HepG2 (cell line): ENCODE data around the gene CSNK1D. TPM values are rescaled to one million over a fixed set of nuclear protein-coding genes. Genes with fewer than 3 reads are reported as not detected.

Experiments
- CBX2 ChIP-seq, 2 experiments: fragments of 200-600 bp in 1 of 2; sonication (generic); formaldehyde crosslinking in 1 of 2; IDR thresholded peaks; 2 replicates each; pipeline versions ENCODE4 v1.7.0 to v1.8.1; 2018 to 2022; ENCODE audit warnings: low read depth in 2 of 2, low read length in 1 of 2, mild to moderate bottlenecking in 1 of 2, missing genetic modification reagents in 1 of 2
- ETV5 ChIP-seq: IDR thresholded peaks from 2 replicates; pipeline ENCODE4 v1.6.1; 2018; ENCODE audit warnings: missing biosample characterization, missing genetic modification reagents, inconsistent platforms, borderline replicate concordance
- GZF1 ChIP-seq: sonication (generic); formaldehyde crosslinking; IDR thresholded peaks from 2 replicates; pipeline ENCODE4 v1.5.1; 2020; ENCODE audit warnings: mild to moderate bottlenecking, missing genetic modification reagents
- KDM5B ChIP-seq: sonication (generic); formaldehyde crosslinking; IDR thresholded peaks from 2 replicates; pipeline ENCODE4 v1.4.0; 2020; ENCODE audit warnings: missing genetic modification reagents, mild to moderate bottlenecking, borderline replicate concordance
- SALL2 ChIP-seq: sonication (generic); formaldehyde crosslinking; IDR thresholded peaks from 2 replicates; pipeline ENCODE4 v1.8.1; 2023; ENCODE audit warnings: mild to moderate bottlenecking, missing genetic modification reagents, inconsistent platforms
- SOX6 ChIP-seq, 2 experiments: fragments of 450-650 bp in 1 of 2; sonication (generic) in 1 of 2; formaldehyde crosslinking in 1 of 2; IDR thresholded peaks; 2 replicates each; pipeline versions ENCODE4 v1.4.0 to v1.6.1; 2017 to 2020; ENCODE audit warnings: antibody characterized with exemption in 1 of 2, mild to moderate bottlenecking in 1 of 2, missing genetic modification reagents in 1 of 2
- TBX3 ChIP-seq: fragments of 450-650 bp; IDR thresholded peaks from 2 replicates; pipeline ENCODE4 v1.6.1; 2017; ENCODE audit warnings: antibody characterized with exemption, mild to moderate bottlenecking, inconsistent platforms, borderline replicate concordance
- THYN1 ChIP-seq: sonication (generic); formaldehyde crosslinking; IDR thresholded peaks from 2 replicates; pipeline ENCODE4 v1.8.1; 2023; ENCODE audit warnings: low read depth, mild to moderate bottlenecking, moderate library complexity, missing genetic modification reagents, borderline replicate concordance
- ZNF615 ChIP-seq: sonication (generic); formaldehyde crosslinking; IDR thresholded peaks from 2 replicates; pipeline ENCODE4 v1.5.0; 2020; ENCODE audit warnings: mild to moderate bottlenecking, missing genetic modification reagents, borderline replicate concordance
- ZNF879 ChIP-seq: sonication (generic); formaldehyde crosslinking; IDR thresholded peaks from 2 replicates; pipeline ENCODE4 v1.8.1; 2023; ENCODE audit warnings: missing genetic modification reagents
- polyA plus RNA-seq, 8 experiments: library from polyadenylated mRNA; depleted of rRNA in 3 of 8; stranded (reverse) in 7 of 8; unstranded in 1 of 8; fragments of >200 nt; fragmentation: Illumina TruSeq in 4 of 8; extraction: Trizol in 4 of 8; gene quantifications; 2 replicates each; pipeline versions ENCODE4 v1.2.1 to v1.2.3, GENCODE V29; 2011 to 2016; ENCODE audit warnings: low read depth in 4 of 8, missing spikeins in 1 of 8, mixed read lengths in 1 of 8; ENCODE audit not compliant: insufficient read depth in 1 of 8
- total RNA-seq, 5 experiments: library from RNA; depleted of rRNA; stranded (reverse); fragments of >200 nt; fragmentation: Illumina TruSeq; extraction: Trizol; gene quantifications; 2 replicates each; pipeline ENCODE4 v1.2.3, GENCODE V29; 2016; ENCODE audit warnings: low read depth in 1 of 5
- TF ChIP-seq, protein P1 (sequence below): sonication (generic); formaldehyde crosslinking; IDR thresholded peaks from 2 replicates; pipeline ENCODE4 v1.5.0; 2020; ENCODE audit warnings: mild to moderate bottlenecking, missing genetic modification reagents, borderline replicate concordance
- TF ChIP-seq, protein P2 (sequence below): sonication (generic); formaldehyde crosslinking; IDR thresholded peaks from 2 replicates; pipeline ENCODE4 v1.4.0; 2020; ENCODE audit warnings: missing genetic modification reagents, mild to moderate bottlenecking, borderline replicate concordance
- TF ChIP-seq, protein P3 (sequence below): IDR thresholded peaks from 2 replicates; pipeline ENCODE4 v1.6.1; 2018; ENCODE audit warnings: missing genetic modification reagents, mild to moderate bottlenecking, missing compliant biosample characterization
- TF ChIP-seq, protein P4 (sequence below): sonication (generic); formaldehyde crosslinking; conservative IDR thresholded peaks from 2 replicates; pipeline ENCODE4 v1.4.0; 2020; ENCODE audit warnings: missing genetic modification reagents

The CSNK1D gene
- total and polyA plus RNA-seq, 2 of the 13 experiments (the other 11 are each of a cell fraction or from before 2014, with no cell fraction given) = 31.5 to 128 TPM

DNA sequence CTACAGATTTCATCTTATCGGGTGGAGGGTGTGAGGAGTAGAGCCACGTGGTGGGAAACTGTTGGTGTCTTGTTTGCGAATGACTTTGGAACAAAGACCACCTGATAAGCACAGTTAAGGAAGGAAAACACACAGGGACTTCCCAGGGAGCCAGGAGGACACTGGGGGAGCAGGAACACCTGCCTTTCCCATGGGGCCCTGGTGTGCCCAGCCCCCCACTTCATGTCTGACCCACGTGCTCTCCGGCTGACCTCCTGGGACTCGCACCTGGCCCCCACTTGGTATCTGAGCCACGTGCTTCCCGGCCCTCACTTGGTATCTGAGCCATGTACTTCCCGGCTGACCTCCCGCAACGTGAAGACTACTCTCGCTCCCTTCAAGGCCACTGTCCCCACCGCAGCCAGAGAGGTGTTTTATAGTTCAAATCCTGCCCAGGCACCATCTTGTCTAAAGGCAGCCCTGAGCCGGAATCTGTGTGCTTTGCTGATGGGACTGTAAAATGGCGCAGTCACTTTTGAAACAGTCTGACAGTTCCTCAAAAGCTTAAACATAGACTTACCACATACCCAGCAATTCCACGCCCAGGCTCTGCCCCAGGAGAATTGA lies 5.4 kb upstream of the CSNK1D start (continued):
- TF ChIP-seq, protein P1, sequence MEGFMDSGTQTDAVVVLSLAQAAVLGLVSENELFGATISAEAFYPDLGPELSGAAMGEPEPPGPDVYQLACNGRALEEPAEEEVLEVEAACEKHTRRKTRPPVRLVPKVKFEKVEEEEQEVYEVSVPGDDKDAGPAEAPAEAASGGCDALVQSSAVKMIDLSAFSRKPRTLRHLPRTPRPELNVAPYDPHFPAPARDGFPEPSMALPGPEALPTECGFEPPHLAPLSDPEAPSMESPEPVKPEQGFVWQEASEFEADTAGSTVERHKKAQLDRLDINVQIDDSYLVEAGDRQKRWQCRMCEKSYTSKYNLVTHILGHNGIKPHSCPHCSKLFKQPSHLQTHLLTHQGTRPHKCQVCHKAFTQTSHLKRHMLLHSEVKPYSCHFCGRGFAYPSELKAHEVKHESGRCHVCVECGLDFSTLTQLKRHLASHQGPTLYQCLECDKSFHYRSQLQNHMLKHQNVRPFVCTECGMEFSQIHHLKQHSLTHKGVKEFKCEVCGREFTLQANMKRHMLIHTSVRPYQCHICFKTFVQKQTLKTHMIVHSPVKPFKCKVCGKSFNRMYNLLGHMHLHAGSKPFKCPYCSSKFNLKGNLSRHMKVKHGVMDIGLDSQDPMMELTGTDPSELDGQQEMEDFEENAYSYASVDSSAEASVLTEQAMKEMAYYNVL = no peak
- TF ChIP-seq SOX6 (IDR thresholded peaks at IDR 0.05) (no peak), SOX6 (CRISPR knock-in tag; IDR thresholded peaks at IDR 0.05) (peak; percentile 45; the same call in 1 of the 2 replicates), GZF1 (CRISPR knock-in tag) (no peak), CBX2 (IDR thresholded peaks at IDR 0.05; ENCODE audit: low read depth, low read length) (no peak), CBX2 (CRISPR knock-in tag; IDR thresholded peaks at IDR 0.05; ENCODE audit: low read depth) (no peak), ZNF615 (CRISPR knock-in tag) (no peak), TBX3 (no peak), ZNF879 (no peak), SALL2 (CRISPR knock-in tag) (no peak), THYN1 (no peak), KDM5B (peak; percentile 44; the same call in 1 of the 2 replicates), ETV5 (CRISPR knock-in tag) (no peak)
- TF ChIP-seq, protein P2, sequence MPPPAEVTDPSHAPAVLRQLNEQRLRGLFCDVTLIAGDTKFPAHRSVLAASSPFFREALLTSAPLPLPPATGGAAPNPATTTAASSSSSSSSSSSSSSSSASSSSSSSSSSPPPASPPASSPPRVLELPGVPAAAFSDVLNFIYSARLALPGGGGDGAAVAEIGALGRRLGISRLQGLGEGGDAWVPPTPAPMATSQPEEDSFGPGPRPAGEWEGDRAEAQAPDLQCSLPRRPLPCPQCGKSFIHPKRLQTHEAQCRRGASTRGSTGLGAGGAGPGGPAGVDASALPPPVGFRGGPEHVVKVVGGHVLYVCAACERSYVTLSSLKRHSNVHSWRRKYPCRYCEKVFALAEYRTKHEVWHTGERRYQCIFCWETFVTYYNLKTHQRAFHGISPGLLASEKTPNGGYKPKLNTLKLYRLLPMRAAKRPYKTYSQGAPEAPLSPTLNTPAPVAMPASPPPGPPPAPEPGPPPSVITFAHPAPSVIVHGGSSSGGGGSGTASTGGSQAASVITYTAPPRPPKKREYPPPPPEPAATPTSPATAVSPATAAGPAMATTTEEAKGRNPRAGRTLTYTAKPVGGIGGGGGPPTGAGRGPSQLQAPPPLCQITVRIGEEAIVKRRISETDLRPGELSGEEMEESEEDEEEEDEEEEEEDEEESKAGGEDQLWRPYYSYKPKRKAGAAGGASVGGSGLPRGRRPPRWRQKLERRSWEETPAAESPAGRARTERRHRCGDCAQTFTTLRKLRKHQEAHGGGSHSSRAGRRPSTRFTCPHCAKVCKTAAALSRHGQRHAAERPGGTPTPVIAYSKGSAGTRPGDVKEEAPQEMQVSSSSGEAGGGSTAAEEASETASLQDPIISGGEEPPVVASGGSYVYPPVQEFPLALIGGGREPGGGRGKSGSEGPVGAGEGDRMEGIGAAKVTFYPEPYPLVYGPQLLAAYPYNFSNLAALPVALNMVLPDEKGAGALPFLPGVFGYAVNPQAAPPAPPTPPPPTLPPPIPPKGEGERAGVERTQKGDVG (CRISPR knock-in tag) = peak; percentile 40; the same call in 1 of the 2 replicates
- TF ChIP-seq, protein P3, sequence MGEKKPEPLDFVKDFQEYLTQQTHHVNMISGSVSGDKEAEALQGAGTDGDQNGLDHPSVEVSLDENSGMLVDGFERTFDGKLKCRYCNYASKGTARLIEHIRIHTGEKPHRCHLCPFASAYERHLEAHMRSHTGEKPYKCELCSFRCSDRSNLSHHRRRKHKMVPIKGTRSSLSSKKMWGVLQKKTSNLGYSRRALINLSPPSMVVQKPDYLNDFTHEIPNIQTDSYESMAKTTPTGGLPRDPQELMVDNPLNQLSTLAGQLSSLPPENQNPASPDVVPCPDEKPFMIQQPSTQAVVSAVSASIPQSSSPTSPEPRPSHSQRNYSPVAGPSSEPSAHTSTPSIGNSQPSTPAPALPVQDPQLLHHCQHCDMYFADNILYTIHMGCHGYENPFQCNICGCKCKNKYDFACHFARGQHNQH = no peak
- TF ChIP-seq, protein P4, sequence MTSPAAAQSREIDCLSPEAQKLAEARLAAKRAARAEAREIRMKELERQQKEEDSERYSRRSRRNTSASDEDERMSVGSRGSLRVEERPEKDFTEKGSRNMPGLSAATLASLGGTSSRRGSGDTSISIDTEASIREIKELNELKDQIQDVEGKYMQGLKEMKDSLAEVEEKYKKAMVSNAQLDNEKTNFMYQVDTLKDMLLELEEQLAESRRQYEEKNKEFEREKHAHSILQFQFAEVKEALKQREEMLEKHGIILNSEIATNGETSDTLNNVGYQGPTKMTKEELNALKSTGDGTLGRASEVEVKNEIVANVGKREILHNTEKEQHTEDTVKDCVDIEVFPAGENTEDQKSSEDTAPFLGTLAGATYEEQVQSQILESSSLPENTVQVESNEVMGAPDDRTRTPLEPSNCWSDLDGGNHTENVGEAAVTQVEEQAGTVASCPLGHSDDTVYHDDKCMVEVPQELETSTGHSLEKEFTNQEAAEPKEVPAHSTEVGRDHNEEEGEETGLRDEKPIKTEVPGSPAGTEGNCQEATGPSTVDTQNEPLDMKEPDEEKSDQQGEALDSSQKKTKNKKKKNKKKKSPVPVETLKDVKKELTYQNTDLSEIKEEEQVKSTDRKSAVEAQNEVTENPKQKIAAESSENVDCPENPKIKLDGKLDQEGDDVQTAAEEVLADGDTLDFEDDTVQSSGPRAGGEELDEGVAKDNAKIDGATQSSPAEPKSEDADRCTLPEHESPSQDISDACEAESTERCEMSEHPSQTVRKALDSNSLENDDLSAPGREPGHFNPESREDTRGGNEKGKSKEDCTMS (CRISPR knock-in tag) = no peak
